Measurements from ENCODE around the gene POP5.
"Not testable (repeated sequence)": the region's sequence is repeated elsewhere in the genome, so short reads cannot be mapped to it uniquely, and the experiment has no call there.

Gene POP5, protein sequence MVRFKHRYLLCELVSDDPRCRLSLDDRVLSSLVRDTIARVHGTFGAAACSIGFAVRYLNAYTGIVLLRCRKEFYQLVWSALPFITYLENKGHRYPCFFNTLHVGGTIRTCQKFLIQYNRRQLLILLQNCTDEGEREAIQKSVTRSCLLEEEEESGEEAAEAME

DNA sequence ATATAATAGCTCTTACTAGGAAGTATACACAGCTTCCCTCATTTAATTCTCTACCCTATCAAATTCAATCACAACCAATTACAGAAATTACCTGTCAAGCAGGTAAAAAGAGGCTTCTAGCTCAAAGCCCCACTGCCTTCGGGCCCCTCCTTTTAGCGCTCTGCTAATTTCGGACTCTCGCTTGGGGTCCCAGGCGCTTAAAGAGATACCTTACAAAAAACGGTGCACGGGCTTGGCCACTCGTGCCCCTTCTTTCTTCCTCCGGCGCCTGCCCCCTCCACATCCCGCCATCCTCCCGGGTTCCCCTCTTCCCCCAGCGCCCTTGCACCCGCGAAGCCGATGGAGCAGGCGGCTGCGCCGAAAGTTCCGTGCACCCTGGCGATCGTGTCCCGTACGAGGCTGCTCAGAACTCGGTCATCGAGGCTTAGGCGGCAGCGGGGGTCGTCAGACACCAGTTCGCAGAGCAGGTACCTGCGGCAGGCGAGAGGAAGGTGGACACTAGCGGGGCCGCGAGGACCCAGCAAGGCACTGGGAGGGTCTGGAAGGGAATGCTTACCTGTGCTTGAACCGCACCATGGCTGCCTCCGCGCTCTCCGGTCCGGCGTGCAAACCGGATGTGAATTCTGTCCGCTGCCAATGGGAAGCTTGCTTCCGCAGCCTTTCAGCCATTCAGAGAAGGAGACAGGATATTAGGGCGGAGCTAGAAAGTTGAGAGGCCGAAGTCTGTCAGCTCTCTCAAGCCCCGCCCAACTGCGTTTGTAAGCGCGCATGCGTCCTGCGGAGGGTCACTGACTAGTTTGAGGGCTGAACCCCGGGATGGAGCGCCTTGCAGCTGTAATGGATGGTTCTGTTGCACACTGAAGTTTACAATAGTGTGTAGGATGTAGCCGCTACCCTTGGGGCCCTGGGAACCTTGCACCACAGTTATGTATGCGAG, at the start of gene POP5:
Gene POP5, minus strand, starts transcription at position 616 of the 937 bp plus-strand sequence. Its CDS starts 40 bp downstream, at position 576.
- peak; percentile 84 to 86 for DNase-seq (ENCODE audit: low read depth in 2 of 2)

DNA sequence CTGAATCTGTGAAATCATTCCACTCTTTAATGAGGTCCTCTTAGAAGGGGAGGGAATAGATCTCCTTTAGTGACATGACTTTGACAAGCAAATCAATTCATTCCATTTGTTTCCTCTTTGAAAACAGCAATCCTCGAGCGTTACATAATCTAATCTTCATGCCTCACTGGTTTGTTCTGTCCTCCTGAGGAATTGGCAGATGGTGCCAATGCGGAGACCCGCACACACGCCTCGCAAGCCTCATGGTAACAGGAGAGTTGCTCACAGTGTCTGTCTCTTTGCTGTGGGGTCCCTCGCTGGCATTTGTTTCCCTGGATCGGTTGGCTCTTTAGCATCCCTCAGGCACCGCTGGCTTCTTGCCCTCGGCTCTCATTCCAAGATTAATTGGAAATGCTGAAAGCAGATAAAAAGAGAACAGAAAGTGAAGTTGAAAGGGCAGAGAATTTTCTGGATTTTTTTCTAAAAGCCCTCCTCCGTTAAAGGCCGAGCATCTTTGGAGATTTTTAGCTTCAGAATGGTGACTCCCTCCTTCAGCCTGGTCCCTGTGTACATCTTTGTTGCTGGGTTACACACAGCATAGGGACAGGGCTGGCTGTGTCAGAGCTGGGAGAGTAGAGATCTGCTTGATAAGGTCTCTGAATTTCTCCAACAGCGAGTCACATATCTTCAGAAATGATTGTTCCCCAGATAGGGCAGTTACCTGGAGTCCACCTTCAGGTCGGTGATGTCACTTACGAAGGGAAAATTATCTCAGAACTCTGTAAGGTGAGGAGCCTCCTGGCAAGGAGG, 49.1 kb upstream of the POP5 start:
- DNase-seq (ENCODE audit: low read depth in 2 of 2) = no peak

DNA sequence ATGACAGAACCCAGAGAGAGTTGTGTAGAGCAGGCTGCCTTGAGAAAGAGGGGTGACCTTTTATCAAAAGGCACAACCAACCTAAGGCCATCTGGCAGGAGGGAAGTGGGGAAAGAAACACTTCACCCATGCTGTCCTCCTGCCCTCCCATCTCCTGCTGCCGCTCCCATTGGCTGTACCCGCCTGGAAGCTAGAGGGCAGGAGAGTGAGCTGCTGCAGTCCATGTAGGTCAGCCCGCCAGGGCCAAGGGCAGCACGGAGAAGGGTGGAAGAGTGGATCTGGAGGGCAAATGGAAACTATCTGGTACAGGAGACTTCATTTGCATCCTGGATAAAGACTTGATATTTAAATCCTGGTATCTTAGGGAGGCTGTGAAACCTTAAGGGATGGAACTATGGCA, 47.7 kb upstream of the POP5 start:
- DNase-seq (ENCODE audit: low read depth in 2 of 2) = no peak

DNA sequence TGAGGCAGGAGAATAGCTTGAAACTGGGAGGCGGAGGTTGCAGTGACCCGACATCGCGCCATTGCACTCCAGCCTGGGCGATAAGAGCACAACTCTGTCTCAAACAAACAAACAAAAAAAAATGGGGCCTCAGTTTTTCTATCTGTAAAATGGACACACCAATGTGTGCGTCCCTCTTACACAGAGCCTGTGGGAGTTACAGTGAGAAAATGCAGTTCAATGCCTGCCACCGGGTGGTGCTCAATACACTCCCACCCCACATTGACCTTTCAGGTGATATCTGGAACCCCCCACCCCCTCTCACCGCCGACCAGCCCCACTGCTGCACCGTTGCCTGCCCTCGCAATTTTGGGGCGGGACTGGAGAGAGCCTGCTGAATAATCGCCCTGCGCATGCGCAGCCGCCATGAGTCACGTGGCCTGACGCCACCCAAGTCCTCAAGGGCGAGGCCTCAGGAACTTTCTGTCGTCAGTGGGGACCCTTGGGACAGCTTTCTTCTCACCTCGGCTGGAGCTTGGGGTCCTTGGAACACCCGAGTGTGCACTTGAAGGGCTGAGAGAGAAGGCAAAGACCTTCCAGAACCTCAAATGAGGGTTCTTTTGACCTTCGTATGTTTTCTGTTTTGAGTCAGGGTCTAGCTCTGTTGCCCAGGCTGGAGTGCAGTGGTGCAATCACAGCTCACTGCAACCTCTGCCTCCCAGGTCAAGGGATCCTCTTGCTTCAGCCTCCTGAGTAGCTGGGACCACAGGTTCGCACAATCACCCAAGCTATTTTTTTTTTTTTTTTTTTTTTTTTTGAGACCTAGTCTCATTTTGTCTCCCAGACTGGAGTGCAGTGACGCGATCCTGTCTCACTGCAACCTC, 44.6 kb upstream of the POP5 start:
- DNase-seq (ENCODE audit: low read depth in 2 of 2) = no peak

DNA sequence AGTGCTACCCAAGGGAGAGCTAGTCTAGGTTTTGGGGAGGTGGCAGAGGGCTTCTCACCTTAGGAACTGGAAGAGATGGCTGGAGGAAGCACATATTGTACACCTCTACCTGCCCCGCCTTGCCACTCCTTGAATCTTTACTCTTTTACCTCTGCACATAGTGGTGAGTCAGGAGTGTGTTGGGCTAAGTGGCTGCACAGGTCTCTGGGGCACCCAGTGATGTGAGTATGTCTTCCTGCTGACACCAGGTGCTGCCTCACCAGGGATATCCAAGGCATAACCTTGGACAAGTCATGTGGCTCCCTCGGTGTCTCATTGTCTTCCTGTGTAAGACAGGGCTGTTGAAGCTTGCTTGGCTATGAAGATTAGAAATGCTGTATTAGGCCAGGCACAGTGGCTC, 39.4 kb upstream of the POP5 start:
- DNase-seq (ENCODE audit: low read depth in 2 of 2) = no peak

DNA sequence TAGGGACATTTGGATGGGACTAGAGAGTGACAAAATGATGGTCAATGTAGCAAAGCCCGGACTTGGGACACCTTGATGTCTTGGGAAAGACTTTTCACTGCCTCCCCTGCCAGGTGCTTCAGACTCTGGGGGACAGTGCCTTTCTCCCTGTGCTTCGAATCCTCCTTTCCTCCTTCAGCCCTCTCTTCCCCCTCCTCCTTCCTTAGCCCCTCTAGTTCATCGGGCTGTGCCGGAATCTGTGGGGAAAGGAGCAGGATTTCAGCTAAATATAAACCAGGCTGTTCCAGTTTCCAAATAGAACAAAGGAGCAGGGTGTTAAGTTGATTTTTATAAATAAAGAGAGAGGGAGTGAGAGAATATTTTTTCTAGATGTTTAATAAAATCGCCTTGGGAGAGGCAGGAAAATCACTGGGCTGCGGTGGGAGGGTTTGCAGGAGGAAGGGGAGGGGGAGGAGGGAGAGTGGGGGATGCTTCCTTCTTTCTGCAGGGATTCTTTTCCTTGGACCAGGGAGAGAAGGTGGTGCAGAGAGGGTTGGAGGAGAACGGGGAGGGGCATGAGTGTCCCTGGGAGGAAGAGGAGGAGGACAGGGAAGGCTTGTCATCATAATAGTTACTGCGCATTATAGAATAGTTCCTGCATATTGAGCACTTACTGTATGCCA, 37.9 kb upstream of the POP5 start:
- no peak for DNase-seq (ENCODE audit: low read depth in 2 of 2)

DNA sequence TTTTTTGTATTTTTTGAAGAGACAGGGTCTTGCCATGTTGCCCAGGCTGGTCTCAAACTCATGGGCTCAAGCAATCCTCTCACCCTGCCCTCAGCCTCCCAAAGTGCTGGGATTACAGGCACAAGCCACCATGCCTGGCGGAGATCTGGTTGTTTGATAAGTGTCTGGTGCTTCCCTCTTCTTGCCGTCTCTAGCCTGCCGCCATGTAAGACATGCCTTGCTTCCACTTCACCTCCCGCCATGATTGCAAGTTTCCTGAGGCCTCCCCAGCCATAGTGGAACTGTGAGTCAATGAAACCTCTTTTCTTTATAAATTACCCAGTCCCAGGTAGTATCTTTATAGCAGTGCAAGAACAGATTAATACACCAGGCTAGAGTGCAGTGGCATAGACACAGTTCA, 36.6 kb upstream of the POP5 start:
- DNase-seq (ENCODE audit: low read depth in 2 of 2) = not testable (repeated sequence)

DNA sequence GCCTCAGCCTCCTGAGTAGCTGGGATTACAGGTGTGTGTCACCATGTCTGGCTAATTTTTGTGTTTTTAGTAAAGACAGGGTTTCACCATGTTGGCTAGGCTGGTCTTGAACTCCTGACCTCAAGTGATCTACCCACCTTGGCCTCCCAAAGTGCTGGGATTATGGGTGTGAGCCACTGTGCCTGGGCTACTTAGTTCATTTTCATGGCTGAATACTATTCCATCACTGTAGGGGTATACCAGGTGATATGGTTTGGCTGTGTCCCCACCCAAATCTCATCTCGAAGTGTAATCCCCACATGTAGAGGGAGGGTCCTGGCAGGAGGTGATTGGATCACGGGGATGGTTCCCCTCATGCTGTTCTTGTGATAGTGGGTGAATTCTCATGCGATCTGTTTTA, 36.0 kb upstream of the POP5 start:
- not testable (repeated sequence) for DNase-seq (ENCODE audit: low read depth in 2 of 2)

DNA sequence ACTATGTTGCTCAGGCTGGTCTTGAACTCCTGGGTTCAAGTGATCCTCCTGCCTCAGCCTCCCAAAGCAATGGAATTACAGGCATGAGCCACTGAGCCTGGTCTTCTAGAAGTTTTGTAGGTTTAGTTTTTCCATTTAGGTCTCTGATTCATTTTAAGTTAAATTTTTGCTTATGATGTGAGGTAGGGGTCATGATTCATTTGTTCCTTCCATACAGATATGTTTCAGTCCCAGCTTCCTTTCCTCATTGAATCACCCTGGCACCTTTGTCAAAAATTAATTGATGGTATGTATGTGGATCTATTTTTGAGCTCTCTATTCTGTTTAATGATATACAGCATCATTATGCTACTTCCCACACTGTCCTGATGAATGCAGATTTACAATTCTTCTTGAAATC, 33.6 kb upstream of the POP5 start:
- no peak for DNase-seq (ENCODE audit: low read depth in 2 of 2)

DNA sequence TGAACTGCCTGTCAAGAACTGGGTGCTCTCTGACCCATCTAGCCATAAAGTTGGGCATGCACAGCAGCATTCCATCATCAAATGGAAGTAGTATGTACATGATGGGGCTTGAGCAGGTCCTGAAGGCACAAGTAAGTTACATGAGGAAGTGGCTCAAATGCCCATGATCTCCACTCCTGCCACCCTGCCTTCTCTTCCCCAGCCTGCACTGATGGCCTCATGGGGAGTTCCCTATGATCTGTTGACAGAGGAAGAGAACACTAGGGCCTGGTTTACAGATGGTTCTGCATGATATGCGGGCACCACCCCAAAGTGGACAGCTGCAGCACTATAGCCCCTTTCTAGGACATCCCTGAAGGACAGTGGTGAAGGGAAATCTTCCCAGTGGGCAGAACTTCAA, 30.3 kb upstream of the POP5 start:
- DNase-seq (ENCODE audit: low read depth in 2 of 2) = not testable (repeated sequence)

DNA sequence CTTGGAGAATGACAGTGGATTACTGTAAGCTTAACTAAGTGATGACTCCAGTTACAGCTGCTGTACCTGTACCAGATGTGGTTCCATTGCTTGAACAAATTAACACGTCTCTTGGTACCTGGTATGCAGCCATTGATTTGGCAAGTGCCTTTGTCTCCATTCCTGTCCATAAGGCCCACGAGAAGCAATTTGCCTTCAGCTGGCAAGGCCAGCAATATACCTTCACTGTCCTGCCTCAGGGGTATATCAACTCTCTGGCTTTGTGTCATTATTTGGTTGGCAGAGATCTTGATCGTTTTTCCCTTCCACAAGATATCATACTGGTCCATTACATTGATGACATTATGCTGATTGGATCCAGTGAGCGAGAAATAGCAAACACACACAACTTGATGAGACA, 29.4 kb upstream of the POP5 start:
- DNase-seq (ENCODE audit: low read depth in 2 of 2) = no peak

DNA sequence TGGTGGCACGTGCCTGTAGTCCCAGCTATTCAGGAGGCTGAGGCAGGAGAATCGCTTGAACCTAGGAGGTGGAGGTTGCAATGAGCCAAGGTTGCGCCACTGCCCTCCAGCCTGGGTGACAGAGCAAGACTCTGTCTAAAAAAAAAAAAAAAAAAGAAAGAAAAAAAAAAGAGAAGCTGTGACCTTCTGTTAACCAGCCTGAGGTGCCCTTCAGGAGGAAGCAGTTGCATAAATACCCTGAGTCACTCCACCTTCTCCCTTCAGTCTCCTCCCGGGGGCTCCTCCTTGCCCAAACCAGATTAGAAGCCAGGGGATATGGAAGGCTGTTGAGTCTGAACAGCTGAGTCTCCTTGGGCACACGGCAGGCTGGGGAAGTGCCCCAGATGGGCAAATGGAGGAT, 21.2 kb upstream of the POP5 start:
- DNase-seq (ENCODE audit: low read depth in 2 of 2) = not testable (repeated sequence)

DNA sequence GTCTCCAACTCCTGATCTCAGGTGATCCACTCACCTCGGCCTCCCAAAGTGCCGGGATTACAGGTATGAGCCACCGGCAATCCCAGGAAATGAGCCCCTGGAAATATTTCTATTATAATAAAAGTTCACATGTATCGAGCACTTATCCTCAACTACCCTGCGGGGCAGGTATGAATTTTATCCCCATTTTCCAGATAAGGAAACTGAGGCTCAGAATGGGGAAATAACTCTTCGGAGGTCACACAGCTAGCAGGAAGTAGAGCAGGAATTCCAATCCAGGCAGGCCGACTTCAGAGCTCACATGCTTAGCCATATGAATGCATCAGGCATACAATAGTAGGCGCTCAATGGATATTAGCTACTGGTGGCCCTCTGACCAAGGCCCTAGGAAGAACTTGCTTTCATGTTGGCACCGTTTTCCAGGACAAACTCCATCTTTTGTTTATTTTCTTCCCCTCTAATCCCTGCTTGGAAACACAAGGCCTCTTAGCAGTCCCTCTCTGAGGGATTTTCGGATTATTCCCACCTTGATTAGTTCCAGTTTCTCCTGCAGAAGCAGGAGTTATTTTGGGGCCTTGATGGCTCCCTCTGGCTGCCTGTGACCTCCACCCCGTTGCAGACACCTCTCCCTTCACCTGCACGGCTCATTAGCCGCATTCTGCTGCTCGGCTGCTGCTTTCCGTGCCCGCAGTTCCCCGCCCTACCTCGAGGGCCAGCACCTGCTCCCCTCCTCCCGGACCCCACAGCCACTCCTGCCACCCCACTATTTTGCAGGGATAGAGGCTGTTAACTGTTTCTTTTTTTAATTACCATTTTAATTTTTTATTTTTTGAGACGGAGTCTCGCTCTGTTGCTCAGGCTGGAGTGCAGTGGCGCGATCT, 18.7 kb upstream of the POP5 start:
- DNase-seq (ENCODE audit: low read depth in 2 of 2) = no peak

DNA sequence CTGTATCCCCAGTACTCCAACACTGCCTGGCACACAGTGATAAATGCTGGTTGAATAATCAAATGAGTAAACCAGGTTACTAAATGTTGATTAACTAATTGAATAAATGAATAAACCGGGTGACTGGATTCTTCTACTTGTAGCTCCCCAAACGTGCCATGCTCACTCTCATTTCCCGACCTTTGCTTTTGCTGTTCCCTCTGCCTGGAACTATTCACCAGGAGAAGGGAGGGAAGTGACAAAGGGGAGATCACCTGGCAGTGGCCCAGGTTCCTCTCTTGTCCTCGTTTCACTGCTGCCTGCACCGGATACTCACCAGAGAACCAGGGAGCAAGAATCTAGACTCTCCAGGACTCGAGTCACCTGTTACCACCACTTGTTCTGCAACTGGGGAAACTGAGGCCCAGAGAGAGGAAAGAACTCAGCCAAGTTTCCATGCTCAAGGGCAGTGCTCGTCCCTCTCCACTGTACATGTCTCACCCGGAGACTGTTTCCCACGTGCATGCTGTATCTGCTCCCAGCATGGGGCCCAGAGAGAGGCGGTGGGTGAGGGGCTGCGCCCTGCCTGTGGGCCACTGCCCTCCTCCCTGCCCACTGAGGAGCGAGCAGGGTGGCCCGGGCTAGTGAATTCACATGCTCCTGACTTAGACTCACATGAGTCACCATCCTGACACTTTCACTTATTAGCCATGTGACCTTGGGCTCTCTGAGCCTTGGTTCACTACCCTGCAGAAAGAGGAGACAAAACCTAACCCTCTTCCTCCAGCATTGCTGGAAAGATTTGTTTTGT, 17.7 kb upstream of the POP5 start:
- DNase-seq (ENCODE audit: low read depth in 2 of 2) = no peak

DNA sequence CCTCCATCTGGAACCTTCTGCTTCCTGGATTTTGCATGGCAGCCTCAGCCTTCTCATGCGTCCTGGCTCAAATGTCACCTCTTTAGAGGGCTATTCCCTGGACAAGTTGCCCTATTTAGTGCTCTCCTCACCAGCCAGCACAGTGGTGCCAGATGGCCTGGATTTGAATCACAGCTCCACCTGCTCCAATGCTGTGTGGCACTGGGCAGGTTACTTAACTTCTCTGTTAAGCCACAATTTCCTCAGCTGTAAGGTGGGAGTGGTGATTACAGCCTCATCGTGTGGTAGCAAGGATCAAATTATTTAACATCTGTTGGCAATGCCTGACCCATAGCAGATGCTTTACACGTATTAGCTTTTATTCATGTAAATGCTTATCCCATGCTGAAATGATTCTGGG, 16.7 kb upstream of the POP5 start:
- DNase-seq (ENCODE audit: low read depth in 2 of 2) = no peak

DNA sequence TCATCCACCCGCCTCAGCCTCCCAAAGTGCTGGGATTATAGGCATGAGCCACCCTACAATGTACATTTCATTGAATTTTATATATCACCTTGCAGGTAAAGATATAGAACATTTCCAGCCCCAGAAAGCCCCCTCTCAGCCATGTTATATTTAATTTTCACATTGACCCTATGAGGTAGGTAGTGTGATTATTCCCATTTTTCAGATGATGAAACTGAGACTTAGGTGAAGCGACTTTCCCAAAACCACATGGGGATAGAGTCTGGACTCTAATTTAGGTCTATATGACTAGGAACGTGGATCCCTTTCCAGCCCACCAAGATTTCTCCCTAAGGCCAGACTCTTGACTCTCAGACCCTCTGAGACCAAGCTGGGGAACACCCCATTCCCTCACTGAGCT, 15.7 kb upstream of the POP5 start:
- DNase-seq (ENCODE audit: low read depth in 2 of 2) = no peak

DNA sequence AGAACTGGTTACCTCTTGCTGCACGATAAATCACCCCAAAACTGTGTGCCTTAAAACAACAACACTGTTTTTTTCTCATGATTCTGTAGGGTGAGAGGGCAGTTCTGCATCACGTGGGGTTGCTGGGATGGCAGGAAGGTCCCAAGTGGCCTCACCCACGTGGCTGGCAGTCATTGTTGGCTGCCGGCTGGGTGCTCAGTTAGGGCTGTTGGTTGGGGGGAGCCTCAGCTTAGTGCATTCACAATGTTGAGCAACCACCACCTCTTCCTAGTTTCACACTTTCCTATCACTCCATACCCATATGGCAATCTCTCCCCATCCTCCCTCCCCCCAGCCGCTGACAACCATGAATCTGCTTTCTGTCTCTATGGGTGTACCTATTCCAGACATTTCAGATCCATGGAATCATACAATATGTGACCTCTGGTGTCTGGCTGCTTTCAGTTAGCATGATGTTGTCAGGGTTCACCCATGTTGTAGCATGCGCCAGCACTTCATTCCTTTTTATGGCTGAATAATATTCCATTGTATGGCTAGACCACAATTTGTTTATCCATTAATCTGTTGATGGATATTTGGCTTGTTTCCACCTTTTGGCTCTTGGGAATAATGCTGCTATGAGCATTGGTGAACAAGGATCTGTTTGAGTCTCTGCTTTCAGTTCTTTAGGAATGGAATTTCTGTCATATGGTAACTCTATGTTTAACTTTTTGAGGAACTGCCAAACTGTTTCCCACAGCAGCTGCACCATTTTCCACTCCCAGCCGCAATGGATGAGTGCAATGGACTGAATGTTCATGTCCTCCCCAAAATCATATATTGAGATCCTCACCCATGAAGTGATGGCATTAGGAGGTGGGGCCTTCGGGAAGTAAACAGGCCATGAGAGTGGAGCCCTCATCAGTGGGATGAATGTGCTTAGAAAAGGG, 11.2 kb upstream of the POP5 start:
- no peak for DNase-seq (ENCODE audit: low read depth in 2 of 2)
